ENCODE data around the gene CHI3L1. TPM values are rescaled to one million over a fixed set of nuclear protein-coding genes. Genes with fewer than 3 reads are reported as not detected.

CHI3L1 gene
- total and polyA plus RNA-seq, 12 donors = 0.15 to 14.3 (median 2.0) TPM; not detected in 1

DNA sequence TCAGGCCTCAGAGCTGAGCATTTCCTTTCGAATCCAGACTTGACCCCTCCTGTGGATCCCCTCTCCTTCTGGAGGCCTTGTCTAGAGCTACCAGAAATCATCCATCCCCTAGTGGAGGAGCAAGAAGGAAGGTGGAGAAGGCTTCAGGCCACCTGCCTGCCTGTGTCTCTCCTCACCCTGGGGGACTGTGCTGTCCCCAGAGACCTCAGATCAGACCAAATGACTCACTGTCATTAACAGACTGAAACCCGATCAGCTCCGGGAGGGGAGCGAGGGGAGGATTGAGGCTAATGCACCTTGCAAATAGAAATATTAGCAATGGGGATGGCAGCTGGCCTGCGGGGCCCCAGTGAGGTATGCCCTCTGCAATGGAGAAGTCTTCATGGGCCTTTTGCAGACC is 12.9 kb downstream of the CHI3L1 start:
- H3K4me3 ChIP-seq = no peak overlapping the region
- H3K9me3 ChIP-seq = no peaks in the 10 kb centered on the region
- no peak for TF ChIP-seq CTCF (IDR thresholded peaks at IDR 0.05)
- intact Hi-C loops (cut with DNase I) = loop anchor here (2.0 to 5.0 kb wide), 9 partner anchors 39 to 136 kb away; no protein-coding TSS in a partner anchor
- H3K36me3 ChIP-seq = no peaks in the 10 kb centered on the region
- WGBS, 2 donors = 90 to 95% methylated on average over 5 of the region's 5 CpGs
- DNase-seq (no peak), ATAC-seq (no peak)
- H3K4me1 ChIP-seq = peaks cover 0 to 26% (median 0%) of the 10 kb centered on the region in 9 donors
- no peak overlapping the region for H3K27ac ChIP-seq
- H3K27me3 ChIP-seq = peaks cover 0 to 4% (median 0%) of the 10 kb centered on the region in 7 donors

DNA sequence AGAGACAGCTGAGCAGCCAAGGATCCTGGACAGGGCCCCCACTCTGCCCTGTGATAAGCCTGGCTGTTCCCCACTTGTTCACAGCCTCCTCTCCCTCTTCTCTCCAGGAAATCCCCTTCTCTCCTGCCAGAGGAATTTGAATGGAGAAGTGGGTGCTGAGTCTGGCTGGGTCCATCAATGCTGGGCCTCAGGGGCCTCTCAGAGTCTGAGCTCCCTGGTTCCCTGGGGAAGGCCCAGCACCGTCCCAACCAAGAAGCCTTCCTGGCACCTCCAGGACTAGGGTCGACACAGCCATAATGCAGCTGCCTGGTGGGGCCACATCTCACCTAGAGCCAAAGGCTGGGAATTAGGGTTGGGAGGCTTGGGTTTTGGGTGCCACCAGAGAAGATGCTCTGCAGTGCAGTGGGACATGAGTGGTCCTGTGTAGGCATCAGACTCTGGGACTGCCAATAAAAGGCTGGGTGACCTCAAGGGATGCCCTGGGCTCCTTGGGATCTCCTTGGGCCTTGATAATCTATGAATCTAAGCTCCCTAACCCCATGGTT is 13.4 kb downstream of the CHI3L1 start:
- no peak overlapping the region for H3K4me3 ChIP-seq
- no peak for TF ChIP-seq CTCF (IDR thresholded peaks at IDR 0.05)
- no peak overlapping the region for H3K27ac ChIP-seq
- intact Hi-C loops (cut with DNase I) = loop anchor here (2.0 to 5.0 kb wide), 9 partner anchors 39 to 136 kb away; no protein-coding TSS in a partner anchor
- H3K9me3 ChIP-seq = no peaks in the 10 kb centered on the region
- H3K36me3 ChIP-seq = no peaks in the 10 kb centered on the region
- H3K4me1 ChIP-seq = peaks cover 0 to 23% (median 0%) of the 10 kb centered on the region in 9 donors
- WGBS, 2 donors = 67 to 71% methylated on average over 2 of the region's 2 CpGs
- peaks cover 0 to 4% (median 0%) of the 10 kb centered on the region in 7 donors for H3K27me3 ChIP-seq
- ATAC-seq = no peak
- no peak for DNase-seq

DNA sequence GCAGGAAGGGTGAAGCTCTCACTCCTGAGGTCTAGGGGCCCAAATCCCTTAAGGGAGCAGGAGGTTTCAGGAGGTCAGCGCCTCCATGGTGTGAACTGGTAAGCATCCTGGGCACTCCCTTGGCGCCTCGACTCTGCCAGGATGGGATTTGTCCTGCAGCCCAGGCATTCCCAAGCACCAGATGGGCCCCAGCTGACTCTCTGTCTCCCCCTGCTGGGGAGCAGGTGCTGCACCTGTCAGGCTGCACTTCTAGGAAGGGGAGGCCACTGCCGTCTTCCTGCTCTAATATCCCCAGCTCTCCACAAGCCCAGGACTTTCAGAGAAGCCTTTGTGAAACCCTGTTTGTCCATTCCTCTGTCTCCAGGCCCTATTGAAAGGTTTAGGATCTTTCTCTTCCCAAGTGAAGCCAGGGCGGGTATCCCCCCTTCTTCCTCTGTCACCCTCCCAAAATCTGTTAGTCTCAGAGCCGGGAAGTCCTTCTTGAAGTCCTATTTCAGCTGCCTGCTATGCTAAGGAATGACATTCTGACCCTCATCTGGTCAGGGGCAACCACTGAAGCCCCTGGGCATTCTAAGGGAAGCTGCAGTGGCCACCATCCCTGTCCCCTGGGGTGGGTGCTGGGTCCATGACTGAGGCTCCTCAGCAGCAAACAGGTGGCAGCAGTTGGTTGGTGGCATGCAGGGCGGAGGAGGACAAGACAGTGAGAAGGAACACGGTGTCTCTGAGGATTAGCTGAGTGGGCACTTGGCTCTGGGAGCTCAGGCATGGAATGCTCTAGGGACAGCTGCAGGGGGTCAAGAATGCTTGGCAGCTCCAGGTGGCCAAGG is 14.1 kb downstream of the CHI3L1 start:
- H3K4me3 ChIP-seq = no peak overlapping the region
- peak; percentile 62 to 87 (median 80) for TF ChIP-seq CTCF (IDR thresholded peaks at IDR 0.05)
- no peaks in the 10 kb centered on the region for H3K9me3 ChIP-seq
- H3K27me3 ChIP-seq = peaks cover 0 to 4% (median 0%) of the 10 kb centered on the region in 7 donors
- WGBS, 2 donors = 52% methylated on average over 8 of the region's 8 CpGs
- ATAC-seq (peak; percentile 57 to 82 (median 72)), DNase-seq (peak; percentile 56)
- H3K4me1 ChIP-seq = peaks cover 0 to 17% (median 0%) of the 10 kb centered on the region in 9 donors
- no peak overlapping the region for H3K27ac ChIP-seq
- H3K36me3 ChIP-seq = no peaks in the 10 kb centered on the region
- intact Hi-C loops (cut with DNase I) = loop anchor here (1.0 to 5.0 kb wide), 10 partner anchors 40 to 135 kb away; no protein-coding TSS in a partner anchor

GRCh38 chr1:203171341-203172183 is 14.9 kb downstream of the CHI3L1 start:
- ATAC-seq (peak in 1 of 8 donors; percentile 8), DNase-seq (no peak)
- intact Hi-C loops (cut with DNase I) = loop anchor here (1.0 to 5.0 kb wide), 10 partner anchors 41 to 134 kb away; no protein-coding TSS in a partner anchor

More at GRCh38 chr1:203171341-203172183, 14.9 kb downstream of the CHI3L1 start:
- peaks cover 0 to 4% (median 0%) of the 10 kb centered on the region in 7 donors for H3K27me3 ChIP-seq
- no peaks in the 10 kb centered on the region for H3K9me3 ChIP-seq
- TF ChIP-seq CTCF (IDR thresholded peaks at IDR 0.05) = no peak
- H3K36me3 ChIP-seq = no peaks in the 10 kb centered on the region
- peaks cover 0 to 15% (median 0%) of the 10 kb centered on the region in 9 donors for H3K4me1 ChIP-seq
- H3K27ac ChIP-seq = no peak overlapping the region
- WGBS, 2 donors = 93 to 95% methylated on average over 22 of the region's 22 CpGs
- H3K4me3 ChIP-seq = no peak overlapping the region
